Keratinocyte (primary cell): Measurements from ENCODE around the gene OPRL1. TPM values are rescaled to one million over a fixed set of nuclear protein-coding genes. Genes with fewer than 3 reads are reported as not detected.

ENCODE experiments used
- DNase-seq: peaks from one replicate; pipeline ENCODE4 v3.0.0-alpha.2; 2011; ENCODE audit warnings: low read depth, missing footprints, low spot score
- FAIRE-seq: peaks from 2 replicates; lab custom pipeline; 2011; peaks lifted over from hg19 to GRCh38; lab: Jason Lieb, UNC
- H2AFZ ChIP-seq: 2 replicates; pipeline ENCODE4 v1.6.0; 2012; ENCODE audit warnings: low read length, control low read depth, inconsistent platforms; ENCODE audit not compliant: control insufficient read depth
- H3K27ac ChIP-seq: 2 replicates; pipeline ENCODE4 v1.5.1; 2011; ENCODE audit warnings: low read length; ENCODE audit not compliant: control insufficient read depth, insufficient read depth
- H3K27me3 ChIP-seq: 3 replicates; pipeline ENCODE4 v1.6.0; 2011; ENCODE audit warnings: low read length; ENCODE audit not compliant: control insufficient read depth, insufficient read depth; ENCODE audit errors: extremely low read depth
- H3K36me3 ChIP-seq, 2 experiments: 2 replicates in 1 of 2; 3 replicates in 1 of 2; pipeline ENCODE4 v1.5.1; 2011; ENCODE audit warnings: low read length in 2 of 2, mild to moderate bottlenecking in 1 of 2; ENCODE audit not compliant: control insufficient read depth in 2 of 2, insufficient read depth in 2 of 2; ENCODE audit errors: extremely low read depth in 1 of 2
- H3K4me1 ChIP-seq: 3 replicates; pipeline ENCODE4 v1.5.1; 2011; ENCODE audit warnings: low read length; ENCODE audit not compliant: control insufficient read depth, insufficient read depth; ENCODE audit errors: extremely low read depth
- H3K4me2 ChIP-seq: 3 replicates; pipeline ENCODE4 v1.6.0; 2011; ENCODE audit warnings: low read depth, low read length; ENCODE audit not compliant: control insufficient read depth, insufficient read depth; ENCODE audit errors: extremely low read depth
- H3K4me3 ChIP-seq, 3 experiments: fragments of 200-600 bp in 1 of 3; sonication (generic) in 1 of 3; 2 replicates in 2 of 3; 3 replicates in 1 of 3; pipeline ENCODE4 v1.5.1; 2011 to 2016; ENCODE audit warnings: low read length in 3 of 3, mild to moderate bottlenecking in 3 of 3, control low read depth in 2 of 3, inconsistent platforms in 1 of 3, low read depth in 1 of 3, mixed read lengths in 1 of 3, mixed run types in 1 of 3, moderate library complexity in 1 of 3; ENCODE audit not compliant: control insufficient read depth in 2 of 3, insufficient read depth in 2 of 3; ENCODE audit errors: extremely low read depth in 1 of 3
- H3K79me2 ChIP-seq: 2 replicates; pipeline ENCODE4 v1.6.0; 2012; ENCODE audit warnings: low read length; ENCODE audit not compliant: control insufficient read depth, insufficient read depth
- H3K9ac ChIP-seq: 3 replicates; pipeline ENCODE4 v1.6.0; 2011; ENCODE audit warnings: low read length; ENCODE audit not compliant: control insufficient read depth, insufficient read depth; ENCODE audit errors: extremely low read depth
- H3K9me1 ChIP-seq: 3 replicates; pipeline ENCODE4 v1.6.0; 2011; ENCODE audit warnings: low read length; ENCODE audit not compliant: control insufficient read depth, insufficient read depth; ENCODE audit errors: extremely low read depth
- H3K9me3 ChIP-seq: 2 replicates; pipeline ENCODE4 v1.5.1; 2012; ENCODE audit warnings: low read depth, low read length; ENCODE audit not compliant: control insufficient read depth
- H4K20me1 ChIP-seq: 3 replicates; pipeline ENCODE4 v1.6.0; 2011; ENCODE audit warnings: low read length; ENCODE audit not compliant: control insufficient read depth, insufficient read depth; ENCODE audit errors: extremely low read depth
- CTCF ChIP-seq, 3 experiments: IDR thresholded peaks in 1 of 3; conservative IDR thresholded peaks in 1 of 3; optimal IDR thresholded peaks in 1 of 3; 2 replicates in 2 of 3; 3 replicates in 1 of 3; pipeline versions ENCODE3 to v1.5.1; 2011; ENCODE audit warnings: low read length in 3 of 3, mild to moderate bottlenecking in 3 of 3, moderate library complexity in 2 of 3, control low read depth in 1 of 3, inconsistent platforms in 1 of 3; ENCODE audit not compliant: insufficient read depth in 2 of 3; ENCODE audit errors: extremely low read depth in 1 of 3
- EZH2 ChIP-seq: IDR thresholded peaks from one replicate; pipeline ENCODE4 v1.6.1; 2012; ENCODE audit warnings: inconsistent platforms, mild to moderate bottlenecking, low read length, moderate library complexity
- dilution Hi-C: fragments of 300-500 bp; cut with MboI; formaldehyde crosslinking; loops from one replicate; pipeline ENCODE4 v1.7.0; 2020; ENCODE audit warnings: low sequenced_read_pairs; ENCODE audit not compliant: extremely low pct_ligation_motif_present
- polyA plus RNA-seq, 5 experiments: library from polyadenylated mRNA; depleted of rRNA in 3 of 5; stranded (reverse) in 3 of 5; stranded (forward) in 1 of 5; unstranded in 1 of 5; fragments of >200 nt; gene quantifications; 1 replicate in 1 of 5; 2 replicates in 3 of 5; 3 replicates in 1 of 5; pipeline versions ENCODE4 v1.2.1 to v1.2.3, GENCODE V29; 2011 to 2012; ENCODE audit warnings: missing spikeins in 2 of 5, low read depth in 1 of 5, low replicate concordance in 1 of 5

The OPRL1 gene
- polyA plus RNA-seq, 1 donor (not counting 4 experiments of a cell fraction or from before 2014, with no cell fraction given): 0.25 TPM

GRCh38 chr20:64107736-64108457 is 28.0 kb downstream of the OPRL1 start:
- no peak for DNase-seq
- dilution Hi-C loops: no loop called here
- H3K9me3 ChIP-seq: no peaks in the 10 kb centered on the region
- no peak overlapping the region for H3K27ac ChIP-seq
- no peak overlapping the region for H3K4me3 ChIP-seq
- no peak overlapping the region for H3K4me2 ChIP-seq
- H3K9ac ChIP-seq: no peak overlapping the region
- no peaks in the 10 kb centered on the region for H3K79me2 ChIP-seq
- no peaks in the 10 kb centered on the region for H3K9me1 ChIP-seq
- H4K20me1 ChIP-seq: no peaks in the 10 kb centered on the region
- FAIRE-seq: no peak
- peaks cover 12% of the 10 kb centered on the region for H3K27me3 ChIP-seq
- H2AFZ ChIP-seq: no peak overlapping the region
- no peaks in the 10 kb centered on the region for H3K36me3 ChIP-seq
- TF ChIP-seq EZH2: no peak
- TF ChIP-seq CTCF (optimal IDR thresholded peaks at IDR 0.05 in 1 of 3, IDR thresholded peaks at IDR 0.05 in 1 of 3, conservative IDR thresholded peaks at IDR 0.05 in 1 of 3; ENCODE audit: extremely low read depth in 1 of 3, insufficient read depth in 2 of 3, low read length in 3 of 3): no peak
- no peaks in the 10 kb centered on the region for H3K4me1 ChIP-seq

- FAIRE-seq: no peak
- no peak for TF ChIP-seq CTCF (optimal IDR thresholded peaks at IDR 0.05 in 1 of 3, IDR thresholded peaks at IDR 0.05 in 1 of 3, conservative IDR thresholded peaks at IDR 0.05 in 1 of 3; ENCODE audit: extremely low read depth in 1 of 3, insufficient read depth in 2 of 3, low read length in 3 of 3)
- no peak for TF ChIP-seq EZH2
Measured at GRCh38 chr20:64108731-64109681, 29.1 kb downstream of the OPRL1 start.

More at GRCh38 chr20:64108731-64109681, 29.1 kb downstream of the OPRL1 start:
- Histone ChIP-seq H3K27ac (no peak overlapping the region), H3K9ac (no peak overlapping the region), H2AFZ (no peak overlapping the region), H3K79me2 (no peaks in the 10 kb centered on the region), H3K9me3 (no peaks in the 10 kb centered on the region), H3K36me3 (no peaks in the 10 kb centered on the region), H3K4me3 (no peak overlapping the region), H3K4me2 (no peak overlapping the region), H3K4me1 (no peaks in the 10 kb centered on the region), H4K20me1 (no peaks in the 10 kb centered on the region), H3K27me3 (peaks cover under 1% of the 10 kb centered on the region), H3K9me1 (no peaks in the 10 kb centered on the region)
- dilution Hi-C loops: no loop called here
- DNase-seq: no peak
